ENCODE data around the gene SUSD6. TPM values are rescaled to one million over a fixed set of nuclear protein-coding genes. Genes with fewer than 3 reads are reported as not detected.

The SUSD6 gene
- total and polyA plus RNA-seq, 9 of the 15 experiments (the other 6 are each of a cell fraction or from before 2014, with no cell fraction given), result 2.9 to 20.7 (median 5.6) TPM

- TF ChIP-seq NFYB (IDR thresholded peaks at IDR 0.05; ENCODE audit: extremely low read depth, insufficient read length) (no peak), ZNF354B (CRISPR knock-in tag; IDR thresholded peaks at IDR 0.05) (no peak), POU5F1 (IDR thresholded peaks at IDR 0.05; ENCODE audit: borderline replicate concordance, low read depth, low read length, partially characterized antibody) (no peak), FOXK1 (CRISPR knock-in tag; IDR thresholded peaks at IDR 0.05; ENCODE audit: borderline replicate concordance) (no peak), DNMT1 (IDR thresholded peaks at IDR 0.05) (no peak), ZNF175 (CRISPR knock-in tag; IDR thresholded peaks at IDR 0.05; ENCODE audit: low read depth) (no peak), CREM (IDR thresholded peaks at IDR 0.05; ENCODE audit: low read depth) (peak; percentile 41; the same call in 1 of the 2 replicates), SMAD2 (IDR thresholded peaks at IDR 0.05; ENCODE audit: low read depth, low read length) (no peak), FOXK2 (conservative IDR thresholded peaks at IDR 0.05 in 1 of 2, IDR thresholded peaks at IDR 0.05 in 1 of 2; ENCODE audit: low read depth in 2 of 2) (no peak), TAF1 (IDR thresholded peaks at IDR 0.05; ENCODE audit: control insufficient read depth, extremely low read depth, insufficient read depth, low read length, severe bottlenecking) (no peak), SAP30 (IDR thresholded peaks at IDR 0.05; ENCODE audit: borderline replicate concordance, insufficient read depth, low read depth, low read length, poor library complexity, severe bottlenecking) (no peak)
- TF ChIP-seq, protein P1, sequence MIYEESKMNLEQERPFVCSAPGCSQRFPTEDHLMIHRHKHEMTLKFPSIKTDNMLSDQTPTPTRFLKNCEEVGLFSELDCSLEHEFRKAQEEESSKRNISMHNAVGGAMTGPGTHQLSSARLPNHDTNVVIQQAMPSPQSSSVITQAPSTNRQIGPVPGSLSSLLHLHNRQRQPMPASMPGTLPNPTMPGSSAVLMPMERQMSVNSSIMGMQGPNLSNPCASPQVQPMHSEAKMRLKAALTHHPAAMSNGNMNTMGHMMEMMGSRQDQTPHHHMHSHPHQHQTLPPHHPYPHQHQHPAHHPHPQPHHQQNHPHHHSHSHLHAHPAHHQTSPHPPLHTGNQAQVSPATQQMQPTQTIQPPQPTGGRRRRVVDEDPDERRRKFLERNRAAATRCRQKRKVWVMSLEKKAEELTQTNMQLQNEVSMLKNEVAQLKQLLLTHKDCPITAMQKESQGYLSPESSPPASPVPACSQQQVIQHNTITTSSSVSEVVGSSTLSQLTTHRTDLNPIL (CRISPR knock-in tag; IDR thresholded peaks at IDR 0.05), result no peak
- TF ChIP-seq, protein P2, sequence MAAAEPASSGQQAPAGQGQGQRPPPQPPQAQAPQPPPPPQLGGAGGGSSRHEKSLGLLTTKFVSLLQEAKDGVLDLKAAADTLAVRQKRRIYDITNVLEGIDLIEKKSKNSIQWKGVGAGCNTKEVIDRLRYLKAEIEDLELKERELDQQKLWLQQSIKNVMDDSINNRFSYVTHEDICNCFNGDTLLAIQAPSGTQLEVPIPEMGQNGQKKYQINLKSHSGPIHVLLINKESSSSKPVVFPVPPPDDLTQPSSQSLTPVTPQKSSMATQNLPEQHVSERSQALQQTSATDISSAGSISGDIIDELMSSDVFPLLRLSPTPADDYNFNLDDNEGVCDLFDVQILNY (CRISPR knock-in tag; IDR thresholded peaks at IDR 0.05), result no peak
- TF ChIP-seq, protein P3, sequence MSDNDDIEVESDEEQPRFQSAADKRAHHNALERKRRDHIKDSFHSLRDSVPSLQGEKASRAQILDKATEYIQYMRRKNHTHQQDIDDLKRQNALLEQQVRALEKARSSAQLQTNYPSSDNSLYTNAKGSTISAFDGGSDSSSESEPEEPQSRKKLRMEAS (CRISPR knock-in tag; IDR thresholded peaks at IDR 0.05), result no peak
Measured at GRCh38 chr14:69652942-69653684, 41.7 kb downstream of the SUSD6 start (continued).
